Measurements from ENCODE around the gene GFRA4. TPM values are rescaled to one million over a fixed set of nuclear protein-coding genes. Genes with fewer than 3 reads are reported as not detected.

The GFRA4 gene
- total and polyA plus RNA-seq, 2 donors (not counting 3 experiments of a cell fraction or from before 2014, with no cell fraction given), result not detected

DNA sequence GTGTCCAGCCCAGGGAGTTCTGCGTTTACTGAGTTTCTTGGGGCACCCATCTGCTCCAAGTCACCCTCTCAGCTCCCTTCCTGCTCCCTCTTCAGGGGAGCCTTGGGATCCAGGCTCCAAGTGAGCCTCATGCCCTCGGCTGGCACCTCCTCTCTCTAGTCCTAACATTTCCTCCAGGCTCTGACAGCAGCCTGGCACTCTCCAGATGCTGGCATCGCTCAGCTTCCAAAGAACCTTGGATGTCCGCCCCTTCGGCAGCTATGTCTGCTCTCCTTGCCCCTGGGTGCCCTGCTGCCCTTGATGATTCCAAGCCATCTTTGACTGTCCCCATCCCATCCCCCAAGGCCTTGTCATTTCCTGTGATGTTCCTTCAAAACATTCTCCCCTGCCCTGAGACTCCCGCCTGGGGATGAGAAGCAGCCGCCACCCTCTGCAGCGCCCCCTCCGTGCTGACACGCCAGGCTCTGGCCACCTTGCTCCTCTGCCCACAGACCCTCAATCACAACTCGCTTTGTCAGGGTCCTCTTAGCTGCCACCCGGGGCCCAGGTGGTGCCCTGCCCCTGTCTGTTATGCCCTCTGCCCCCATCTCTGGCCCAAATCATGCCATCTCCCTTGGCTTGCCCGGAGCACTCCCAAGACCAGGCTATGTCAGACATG lies 6.6 kb upstream of the GFRA4 start:
- Histone ChIP-seq H3K9me1 (replicated peaks; ENCODE audit: control insufficient read depth, extremely low read depth, insufficient read depth, low read length) (no peaks in the 10 kb centered on the region), H3K27me3 (ENCODE audit: control insufficient read depth in 2 of 2, insufficient read depth in 2 of 2, low read length in 2 of 2) (peaks cover 19 to 30% of the 10 kb centered on the region in 2 experiments), H4K20me1 (replicated peaks; ENCODE audit: control insufficient read depth, extremely low read depth, insufficient read depth, low read length) (no peaks in the 10 kb centered on the region), H2AFZ (ENCODE audit: low read depth, low read length) (no peak overlapping the region), H3K27ac (ENCODE audit: insufficient read depth, low read depth, low read length) (no peak overlapping the region), H3K36me3 (ENCODE audit: control insufficient read depth in 2 of 2, extremely low read depth in 1 of 2, insufficient read depth in 2 of 2, low read length in 2 of 2) (no peaks in the 10 kb centered on the region), H3K9ac (replicated peaks; ENCODE audit: extremely low read depth, insufficient read depth, low read length) (no peak overlapping the region), H3K4me1 (ENCODE audit: control insufficient read depth, extremely low read depth, insufficient read depth, low read length) (no peaks in the 10 kb centered on the region), H3K9me3 (replicated peaks; ENCODE audit: control insufficient read depth, insufficient read depth, low read length) (no peaks in the 10 kb centered on the region), H3K4me2 (ENCODE audit: insufficient read depth, low read length) (no peak overlapping the region), H3K79me2 (ENCODE audit: control insufficient read depth, insufficient read depth, low read length) (no peaks in the 10 kb centered on the region), H3K4me3 (replicated peaks in 1 of 3; ENCODE audit: insufficient read depth in 1 of 3, low read depth in 1 of 3, low read length in 3 of 3) (no peak overlapping the region)
- DNase-seq (ENCODE audit: low read depth, low spot score), result no peak
- FAIRE-seq, result no peak
- no TSS peak for BruUV-seq (replicated peaks)
- TF ChIP-seq POLR2AphosphoS5 (IDR thresholded peaks at IDR 0.05; ENCODE audit: insufficient read depth, low read depth, low read length), result no peak
- TF ChIP-seq GATA2 (IDR thresholded peaks at IDR 0.05; ENCODE audit: insufficient read depth, insufficient read length, low read depth, low read length), result no peak
- no peak for TF ChIP-seq MYC (IDR thresholded peaks at IDR 0.05; ENCODE audit: low read depth, low read length)
- no peak for TF ChIP-seq FOS (IDR thresholded peaks at IDR 0.05; ENCODE audit: borderline replicate concordance, insufficient read depth, low read length)
- TF ChIP-seq, protein P1, sequence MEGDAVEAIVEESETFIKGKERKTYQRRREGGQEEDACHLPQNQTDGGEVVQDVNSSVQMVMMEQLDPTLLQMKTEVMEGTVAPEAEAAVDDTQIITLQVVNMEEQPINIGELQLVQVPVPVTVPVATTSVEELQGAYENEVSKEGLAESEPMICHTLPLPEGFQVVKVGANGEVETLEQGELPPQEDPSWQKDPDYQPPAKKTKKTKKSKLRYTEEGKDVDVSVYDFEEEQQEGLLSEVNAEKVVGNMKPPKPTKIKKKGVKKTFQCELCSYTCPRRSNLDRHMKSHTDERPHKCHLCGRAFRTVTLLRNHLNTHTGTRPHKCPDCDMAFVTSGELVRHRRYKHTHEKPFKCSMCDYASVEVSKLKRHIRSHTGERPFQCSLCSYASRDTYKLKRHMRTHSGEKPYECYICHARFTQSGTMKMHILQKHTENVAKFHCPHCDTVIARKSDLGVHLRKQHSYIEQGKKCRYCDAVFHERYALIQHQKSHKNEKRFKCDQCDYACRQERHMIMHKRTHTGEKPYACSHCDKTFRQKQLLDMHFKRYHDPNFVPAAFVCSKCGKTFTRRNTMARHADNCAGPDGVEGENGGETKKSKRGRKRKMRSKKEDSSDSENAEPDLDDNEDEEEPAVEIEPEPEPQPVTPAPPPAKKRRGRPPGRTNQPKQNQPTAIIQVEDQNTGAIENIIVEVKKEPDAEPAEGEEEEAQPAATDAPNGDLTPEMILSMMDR (IDR thresholded peaks at IDR 0.05; ENCODE audit: extremely low read depth in 1 of 2, insufficient read depth in 1 of 2, low read depth in 1 of 2, low read length in 2 of 2), result no peak
- TF ChIP-seq EZH2 (IDR thresholded peaks at IDR 0.05; ENCODE audit: borderline replicate concordance, low read depth, low read length, severe bottlenecking), result no peak
- TF ChIP-seq, protein P2, sequence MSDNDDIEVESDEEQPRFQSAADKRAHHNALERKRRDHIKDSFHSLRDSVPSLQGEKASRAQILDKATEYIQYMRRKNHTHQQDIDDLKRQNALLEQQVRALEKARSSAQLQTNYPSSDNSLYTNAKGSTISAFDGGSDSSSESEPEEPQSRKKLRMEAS (IDR thresholded peaks at IDR 0.05; ENCODE audit: insufficient read depth, insufficient read length), result no peak
- no peak for TF ChIP-seq POLR2A (IDR thresholded peaks at IDR 0.05; ENCODE audit: low read depth, low read length)
- TF ChIP-seq JUN (IDR thresholded peaks at IDR 0.05; ENCODE audit: borderline replicate concordance, insufficient read depth, insufficient read length, low read depth), result no peak
- dilution Hi-C loops (cut with MboI; ENCODE audit: extremely low pct_ligation_motif_present, low sequenced_read_pairs) (no loop called here), intact Hi-C loops (cut with micrococcal nuclease) (no loop called here)
- ChIA-PET CTCF (interaction anchor here (1.3 kb wide), 1 partner anchor 99 kb away, joined by 4 read pairs; no protein-coding TSS in a partner anchor), POLR2A (no interaction called here)

Measured in endothelial cell of umbilical vein (primary cell).